Activated CD4-positive, alpha-beta T cell treated with anti-CD3 and anti-CD28 coated beads for 36 hours (primary cell): ENCODE measurements around the gene ENPEP. TPM values are rescaled to one million over a fixed set of nuclear protein-coding genes. Genes with fewer than 3 reads are reported as not detected.

Source experiments
- ATAC-seq: fragments of 200-7000 bp; cut with Tn5 transposase; one replicate; pipeline ENCODE4 v1.10.0; 2021; ENCODE audit warnings: mild to moderate bottlenecking, moderate library complexity
- CTCF ChIA-PET: fragments of 350-600 bp; sonication (Branson Sonifier 250); formaldehyde crosslinking; loops from one replicate; lab custom pipeline; 2021; ENCODE audit warnings: antibody characterized with exemption; lab: Charles Lee
- POLR2A ChIA-PET: fragments of 350-600 bp; sonication (Branson Sonifier 250); formaldehyde crosslinking; loops from one replicate; lab custom pipeline; 2021; ENCODE audit warnings: antibody characterized with exemption, inconsistent platforms; lab: Charles Lee
- DNase-seq: peaks from one replicate; pipeline ENCODE4 v3.0.0-alpha.2; 2020
- H3K27ac Mint-ChIP-seq: one replicate; pipeline ENCODE4 v1.8.0; 2021; ENCODE audit warnings: mixed read lengths
- H3K27me3 Mint-ChIP-seq: one replicate; pipeline ENCODE4 v1.8.0; 2021; ENCODE audit warnings: mixed read lengths
- H3K36me3 Mint-ChIP-seq: one replicate; pipeline ENCODE4 v1.8.0; 2021; ENCODE audit warnings: low read depth, mixed read lengths
- H3K4me1 Mint-ChIP-seq: one replicate; pipeline ENCODE4 v1.8.0; 2021; ENCODE audit warnings: mixed read lengths
- H3K4me3 Mint-ChIP-seq: one replicate; pipeline ENCODE4 v1.8.0; 2021; ENCODE audit warnings: mild to moderate bottlenecking, moderate library complexity, mixed read lengths
- H3K9me3 Mint-ChIP-seq: one replicate; pipeline ENCODE4 v1.8.0; 2021; ENCODE audit warnings: low read depth, mixed read lengths
- intact Hi-C, 2 experiments: fragments of 100-400 bp; cut with DNase I in 1 of 2; cut with micrococcal nuclease in 1 of 2; formaldehyde crosslinking; loops; one replicate each; pipeline versions ENCODE4 v1.14.2 to v1.15.1; 2022 to 2024; cut with DNase I, micrococcal nuclease
- total RNA-seq, 2 experiments: library from RNA; stranded (reverse); gene quantifications; one replicate each; pipeline ENCODE4 v1.2.3, GENCODE V29; 2021

The ENPEP gene
- total RNA-seq, 2 experiments from 2014 or later: not detected

DNA sequence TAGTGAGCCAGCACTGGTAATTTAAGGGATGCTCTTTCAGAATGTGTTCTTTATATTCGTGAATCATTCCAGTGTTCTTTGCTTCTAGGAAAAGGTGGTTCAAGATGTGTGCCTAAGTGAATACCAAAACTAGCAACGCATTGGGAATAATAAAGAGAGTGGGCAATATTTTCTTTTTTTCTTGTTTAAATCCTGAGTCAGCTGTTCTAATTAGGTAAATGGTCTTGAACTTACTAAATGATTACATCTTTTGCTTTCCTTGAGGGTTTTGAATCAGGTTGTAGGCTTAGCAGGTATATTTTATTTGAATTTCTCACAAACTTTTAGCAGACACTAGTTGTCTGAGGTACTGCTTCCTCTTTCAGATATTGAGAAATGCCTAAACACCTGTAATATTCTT, 29.5 kb downstream of the ENPEP start:
- no peaks in the 10 kb centered on the region for H3K9me3 Mint-ChIP-seq
- no peak overlapping the region for H3K4me3 Mint-ChIP-seq
- no peak overlapping the region for H3K27ac Mint-ChIP-seq
- ATAC-seq (no peak), DNase-seq (no peak)
- CTCF ChIA-PET: interaction anchor here (0.7 to 1.1 kb wide), 2 partner anchors 492 to 506 kb away, joined by 3 read pairs; no protein-coding TSS in a partner anchor
- peaks cover 8% of the 10 kb centered on the region for H3K27me3 Mint-ChIP-seq
- intact Hi-C loops: no loop called here
- H3K4me1 Mint-ChIP-seq: no peaks in the 10 kb centered on the region
- H3K36me3 Mint-ChIP-seq: no peaks in the 10 kb centered on the region
- POLR2A ChIA-PET: interaction anchor here (0.6 kb wide), 1 partner anchor 19 kb away, joined by 3 read pairs; no protein-coding TSS in a partner anchor

GRCh38 chr4:110508827-110509710, 33.1 kb downstream of the ENPEP start:
- DNase-seq (no peak), ATAC-seq (no peak)
- H3K4me3 Mint-ChIP-seq: no peak overlapping the region
- POLR2A ChIA-PET: no interaction called here
- no peaks in the 10 kb centered on the region for H3K9me3 Mint-ChIP-seq
- H3K27ac Mint-ChIP-seq: no peak overlapping the region
- peaks cover 2% of the 10 kb centered on the region for H3K27me3 Mint-ChIP-seq
- intact Hi-C loops: no loop called here
- CTCF ChIA-PET: interaction anchor here (0.5 to 15.9 kb wide), 14 partner anchors 9 to 505 kb away, joined by 3 to 398 read pairs (median 3); partner anchors contain the start of gene ELOVL6
- no peaks in the 10 kb centered on the region for H3K36me3 Mint-ChIP-seq
- no peaks in the 10 kb centered on the region for H3K4me1 Mint-ChIP-seq

GRCh38 chr4:110510277-110510676, 34.3 kb downstream of the ENPEP start:
- DNase-seq (no peak), ATAC-seq (no peak)
- H3K4me3 Mint-ChIP-seq: no peak overlapping the region
- H3K4me1 Mint-ChIP-seq: peaks cover 3% of the 10 kb centered on the region
- H3K9me3 Mint-ChIP-seq: no peaks in the 10 kb centered on the region
- intact Hi-C loops: loop anchor here in 1 of 2 experiments (2.0 to 10.0 kb wide), 2 partner anchors 165 to 459 kb away; no protein-coding TSS in a partner anchor
- no peaks in the 10 kb centered on the region for H3K36me3 Mint-ChIP-seq
- H3K27ac Mint-ChIP-seq: no peak overlapping the region
- H3K27me3 Mint-ChIP-seq: peaks cover 2% of the 10 kb centered on the region
- POLR2A ChIA-PET: no interaction called here
- CTCF ChIA-PET: interaction anchor here (0.5 to 15.9 kb wide), 17 partner anchors 9 to 567 kb away, joined by 3 to 398 read pairs (median 4); partner anchors contain the start of gene ELOVL6

- intact Hi-C loops: loop anchor here (1.0 to 10.0 kb wide), 5 partner anchors 166 to 512 kb away; no protein-coding TSS in a partner anchor
- Mint-ChIP-seq H3K27me3 (peaks cover under 1% of the 10 kb centered on the region), H3K27ac (no peak overlapping the region), H3K36me3 (no peaks in the 10 kb centered on the region), H3K4me1 (peaks cover 11% of the 10 kb centered on the region), H3K9me3 (no peaks in the 10 kb centered on the region), H3K4me3 (no peak overlapping the region)
- ATAC-seq: peak; percentile 53
- DNase-seq: no peak
- CTCF ChIA-PET: interaction anchor here (0.5 to 15.9 kb wide), 22 partner anchors 10 to 568 kb away, joined by 3 to 398 read pairs (median 4); partner anchors contain the start of gene ELOVL6
- POLR2A ChIA-PET: no interaction called here
These were observed 35.1 kb downstream of the ENPEP start for GRCh38 chr4:110510955-110511544.

GRCh38 chr4:110512901-110513300, 36.9 kb downstream of the ENPEP start:
- Mint-ChIP-seq H3K36me3 (no peaks in the 10 kb centered on the region), H3K27me3 (peaks cover 1% of the 10 kb centered on the region), H3K4me1 (peaks cover 15% of the 10 kb centered on the region), H3K4me3 (no peak overlapping the region), H3K27ac (no peak overlapping the region), H3K9me3 (no peaks in the 10 kb centered on the region)
- CTCF ChIA-PET: interaction anchor here (0.5 to 15.9 kb wide), 6 partner anchors 198 to 554 kb away, joined by 3 to 398 read pairs (median 4); no protein-coding TSS in a partner anchor
- DNase-seq: no peak
- intact Hi-C loops: loop anchor here in 1 of 2 experiments (10.0 kb wide), 1 partner anchor 168 kb away; no protein-coding TSS in a partner anchor
- no peak for ATAC-seq
- POLR2A ChIA-PET: no interaction called here

DNA sequence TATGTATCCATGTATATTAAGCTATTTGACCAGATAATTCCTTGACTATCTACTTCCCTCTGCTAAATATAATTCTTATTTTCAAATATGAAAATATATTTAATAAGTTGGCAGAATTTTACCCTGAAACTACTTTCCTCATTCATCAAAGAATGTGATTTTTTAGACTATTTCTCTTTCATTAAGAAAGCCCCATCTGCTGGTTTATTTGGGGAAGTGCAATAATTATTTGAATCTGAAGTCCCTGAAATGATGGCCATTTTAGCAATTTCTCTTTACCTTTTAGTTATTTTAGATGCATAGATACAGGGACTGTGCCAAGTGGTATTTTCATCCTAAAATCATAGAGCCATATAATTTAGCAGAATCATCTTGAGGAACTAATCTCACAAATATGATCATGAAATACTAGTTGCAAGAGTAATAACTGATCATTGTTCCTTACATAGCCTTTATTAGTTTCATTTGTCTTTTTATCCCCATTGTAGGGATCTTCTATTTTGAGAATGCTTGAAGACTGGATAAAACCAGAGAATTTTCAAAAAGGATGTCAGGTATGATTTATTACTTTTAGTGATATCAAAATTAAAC, 39.0 kb downstream of the ENPEP start:
- Mint-ChIP-seq H3K27me3 (peaks cover 5% of the 10 kb centered on the region), H3K9me3 (no peaks in the 10 kb centered on the region), H3K27ac (no peak overlapping the region), H3K4me1 (peaks cover 15% of the 10 kb centered on the region), H3K4me3 (no peak overlapping the region), H3K36me3 (no peaks in the 10 kb centered on the region)
- DNase-seq: no peak
- ATAC-seq: no peak
- CTCF ChIA-PET: interaction anchor here (0.9 to 15.9 kb wide), 8 partner anchors 19 to 1340 kb away, joined by 3 to 398 read pairs (median 4); no protein-coding TSS in a partner anchor
- intact Hi-C loops: loop anchor here (1.0 to 10.0 kb wide), 6 partner anchors 170 to 1093 kb away; partner anchors contain the start of gene ELOVL6 (in 1 of the 2)
- POLR2A ChIA-PET: no interaction called here

GRCh38 chr4:110515676-110516075, 39.7 kb downstream of the ENPEP start:
- ChIA-PET POLR2A (no interaction called here), CTCF (interaction anchor here (0.5 to 15.9 kb wide), 15 partner anchors 9 to 1339 kb away, joined by 3 to 398 read pairs (median 5); no protein-coding TSS in a partner anchor)
- no peaks in the 10 kb centered on the region for H3K9me3 Mint-ChIP-seq
- peaks cover 15% of the 10 kb centered on the region for H3K4me1 Mint-ChIP-seq
- ATAC-seq (peak; percentile 31), DNase-seq (no peak)
- H3K36me3 Mint-ChIP-seq: no peaks in the 10 kb centered on the region
- peaks cover 10% of the 10 kb centered on the region for H3K27me3 Mint-ChIP-seq
- H3K27ac Mint-ChIP-seq: no peak overlapping the region
- intact Hi-C loops: loop anchor here (1.0 to 10.0 kb wide), 9 partner anchors 171 to 1093 kb away; partner anchors contain the start of gene ELOVL6 (in 1 of the 2)
- peak overlapping the region; percentile 87 for H3K4me3 Mint-ChIP-seq

DNA sequence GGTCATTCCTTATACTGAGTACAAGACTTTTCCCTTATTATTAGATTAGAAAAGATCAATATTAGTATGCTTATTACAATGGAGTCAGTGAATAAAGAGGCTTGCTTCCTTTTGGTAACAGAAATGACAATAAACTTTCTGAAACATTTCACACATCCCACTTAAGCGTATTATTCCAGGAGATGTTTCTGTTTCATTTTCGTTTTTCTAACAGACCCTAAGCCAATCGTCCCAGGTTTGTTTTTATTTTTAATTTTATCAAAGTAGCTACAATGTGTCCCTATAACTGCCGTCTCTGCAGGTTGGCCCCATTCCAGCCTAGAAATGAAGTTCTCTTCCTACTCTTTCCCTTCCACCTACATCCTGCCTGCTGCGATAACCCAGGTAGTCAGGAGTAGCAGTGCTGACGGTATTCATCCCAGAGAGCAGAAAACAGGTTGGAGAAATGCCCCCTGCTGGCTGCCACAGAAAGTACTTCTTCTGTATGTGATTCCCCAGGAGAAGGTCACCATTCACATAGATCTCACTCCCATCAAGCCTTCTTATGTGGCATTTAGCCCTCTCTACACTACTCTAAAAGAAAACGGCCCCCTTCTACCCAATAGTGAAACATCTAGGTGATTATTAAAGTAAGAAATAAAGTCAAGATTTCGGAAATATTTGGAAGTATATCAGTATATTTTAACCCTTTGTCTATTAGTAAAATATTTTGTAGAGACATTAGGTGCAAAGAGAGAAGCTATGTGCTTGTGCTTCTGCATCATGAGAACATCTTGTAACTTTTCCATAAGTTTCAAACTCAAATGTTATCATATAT, 40.4 kb downstream of the ENPEP start:
- Mint-ChIP-seq H3K9me3 (no peaks in the 10 kb centered on the region), H3K27ac (peak overlapping the region; percentile 48)

GRCh38 chr4:110518889-110519490, 43.0 kb downstream of the ENPEP start:
- intact Hi-C loops: loop anchor here (2.0 to 10.0 kb wide), 5 partner anchors 174 to 1097 kb away; partner anchors contain the start of gene ELOVL6 (in 1 of the 2)
- no peak overlapping the region for H3K4me3 Mint-ChIP-seq
- DNase-seq (peak; percentile 39), ATAC-seq (no peak)
- ChIA-PET POLR2A (no interaction called here), CTCF (interaction anchor here (0.8 to 15.9 kb wide), 16 partner anchors 10 to 1336 kb away, joined by 3 to 398 read pairs (median 4); no protein-coding TSS in a partner anchor)
- no peaks in the 10 kb centered on the region for H3K9me3 Mint-ChIP-seq
- H3K4me1 Mint-ChIP-seq: peaks cover 15% of the 10 kb centered on the region
- H3K36me3 Mint-ChIP-seq: no peaks in the 10 kb centered on the region
- peaks cover 17% of the 10 kb centered on the region for H3K27me3 Mint-ChIP-seq
- H3K27ac Mint-ChIP-seq: no peak overlapping the region

More for the DNA sequence above, 40.4 kb downstream of the ENPEP start:
- peak; percentile 83 for DNase-seq
- Mint-ChIP-seq H3K4me1 (peaks cover 15% of the 10 kb centered on the region), H3K4me3 (peak overlapping the region; percentile 87), H3K27me3 (peaks cover 10% of the 10 kb centered on the region), H3K36me3 (no peaks in the 10 kb centered on the region)
- peak; percentile 90 for ATAC-seq
- ChIA-PET CTCF (interaction anchor here (0.6 to 15.9 kb wide), 20 partner anchors 9 to 1338 kb away, joined by 3 to 398 read pairs (median 4); no protein-coding TSS in a partner anchor), POLR2A (no interaction called here)
- intact Hi-C loops: loop anchor here (1.0 to 10.0 kb wide), 8 partner anchors 172 to 1094 kb away; partner anchors contain the start of gene ELOVL6 (in 1 of the 2)
